DOHH2 (cell line): ENCODE measurements around the gene TENT5A.

Source experiments
- EZH2phosphoT487 ChIP-seq: fragments of 200-600 bp; sonication (generic); IDR thresholded peaks from 2 replicates; pipeline ENCODE4 v1.6.1; 2017; ENCODE audit warnings: borderline replicate concordance, mild to moderate bottlenecking, antibody characterized with exemption, low read length, moderate library complexity, mixed read lengths
- TF ChIP-seq, protein P1 (sequence below): fragments of 200-600 bp; sonication (generic); IDR thresholded peaks from one replicate; pipeline ENCODE4 v1.5.1; 2014; ENCODE audit warnings: antibody characterized with exemption, mild to moderate bottlenecking, low read depth, low read length; ENCODE audit not compliant: poor library complexity, severe bottlenecking

DNA sequence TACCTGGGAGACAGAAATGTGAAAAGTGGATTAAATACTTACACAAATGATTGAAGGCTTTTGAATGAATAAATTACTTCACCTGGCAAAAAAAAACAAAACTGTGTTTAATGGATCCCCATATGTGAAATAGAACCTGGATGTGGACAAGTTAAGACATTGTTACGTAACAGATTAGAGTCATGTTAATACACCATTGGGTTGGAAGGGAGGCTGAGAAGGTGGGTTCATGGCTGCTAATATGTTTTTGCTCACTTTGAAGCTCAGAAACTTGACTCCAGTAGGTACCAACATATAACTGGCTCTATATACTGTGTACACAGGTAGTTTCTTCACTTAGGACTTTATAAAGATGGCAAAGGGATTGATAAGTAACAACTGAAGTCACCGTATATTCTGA lies 21.4 kb upstream of the TENT5A start:
- TF ChIP-seq, protein P1, sequence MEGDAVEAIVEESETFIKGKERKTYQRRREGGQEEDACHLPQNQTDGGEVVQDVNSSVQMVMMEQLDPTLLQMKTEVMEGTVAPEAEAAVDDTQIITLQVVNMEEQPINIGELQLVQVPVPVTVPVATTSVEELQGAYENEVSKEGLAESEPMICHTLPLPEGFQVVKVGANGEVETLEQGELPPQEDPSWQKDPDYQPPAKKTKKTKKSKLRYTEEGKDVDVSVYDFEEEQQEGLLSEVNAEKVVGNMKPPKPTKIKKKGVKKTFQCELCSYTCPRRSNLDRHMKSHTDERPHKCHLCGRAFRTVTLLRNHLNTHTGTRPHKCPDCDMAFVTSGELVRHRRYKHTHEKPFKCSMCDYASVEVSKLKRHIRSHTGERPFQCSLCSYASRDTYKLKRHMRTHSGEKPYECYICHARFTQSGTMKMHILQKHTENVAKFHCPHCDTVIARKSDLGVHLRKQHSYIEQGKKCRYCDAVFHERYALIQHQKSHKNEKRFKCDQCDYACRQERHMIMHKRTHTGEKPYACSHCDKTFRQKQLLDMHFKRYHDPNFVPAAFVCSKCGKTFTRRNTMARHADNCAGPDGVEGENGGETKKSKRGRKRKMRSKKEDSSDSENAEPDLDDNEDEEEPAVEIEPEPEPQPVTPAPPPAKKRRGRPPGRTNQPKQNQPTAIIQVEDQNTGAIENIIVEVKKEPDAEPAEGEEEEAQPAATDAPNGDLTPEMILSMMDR: no peak
- no peak for TF ChIP-seq EZH2phosphoT487
